ENCODE measurements around the gene TENM4.

The TENM4 gene

GRCh38 chr11:79047980-79048379 lies 392.9 kb downstream of the TENM4 start:
- in situ Hi-C loops (cut with HindIII; ENCODE audit: low pct_ligation_motif_present, low pct_unique_long_range_greater_than_20kb, low sequenced_read_pairs): no loop called here
- DNase-seq: no peak

DNA sequence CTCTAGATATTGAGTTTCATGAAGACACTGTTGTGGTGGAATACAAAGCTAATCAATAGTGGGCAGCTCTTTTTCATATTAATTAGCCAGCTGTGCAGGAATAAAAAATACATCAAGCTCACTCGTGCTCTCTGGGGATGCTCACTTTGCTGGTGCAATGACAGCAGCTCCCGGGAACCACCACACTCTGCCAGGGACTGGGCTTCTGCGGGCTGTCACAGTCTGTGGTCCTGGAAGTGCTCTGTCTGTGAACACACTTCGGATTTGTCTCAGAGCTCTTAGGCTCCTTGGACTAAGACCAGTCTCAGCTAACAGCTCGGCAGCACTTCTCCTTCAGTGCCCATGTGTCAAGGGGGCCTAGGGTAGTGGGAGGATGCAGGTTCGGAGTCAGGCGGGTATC lies 393.5 kb downstream of the TENM4 start:
- no peak for DNase-seq
- in situ Hi-C loops (cut with HindIII; ENCODE audit: low pct_ligation_motif_present, low pct_unique_long_range_greater_than_20kb, low sequenced_read_pairs): no loop called here

- no peak for DNase-seq
- in situ Hi-C loops (cut with HindIII; ENCODE audit: low pct_ligation_motif_present, low pct_unique_long_range_greater_than_20kb, low sequenced_read_pairs): no loop called here
These were observed 394.5 kb downstream of the TENM4 start for GRCh38 chr11:79046366-79046765.

DNA sequence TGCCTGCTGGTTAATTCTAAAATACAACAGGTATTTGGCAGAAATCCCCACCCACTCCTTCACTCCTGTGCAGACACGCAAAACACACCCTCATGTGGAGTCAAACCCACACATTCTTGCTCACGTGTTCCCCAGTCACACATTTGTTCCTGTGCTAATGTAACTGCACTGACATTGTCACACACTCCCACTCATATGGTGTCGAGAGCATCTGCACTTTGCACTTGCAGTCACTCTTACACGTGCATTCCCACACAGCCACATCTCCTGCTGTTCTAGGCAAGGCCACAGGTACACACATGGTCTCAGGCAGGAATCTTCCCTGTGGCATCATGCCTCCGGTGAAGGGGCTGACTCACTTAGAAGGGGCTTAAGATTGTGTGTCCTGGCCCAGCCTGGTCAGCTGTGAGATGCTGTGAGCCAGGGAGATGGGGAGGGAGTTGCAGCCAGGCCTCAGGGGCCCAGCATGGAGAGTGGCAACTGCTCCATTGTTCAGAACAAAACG lies 395.0 kb downstream of the TENM4 start:
- peak; percentile 3 for DNase-seq
- in situ Hi-C loops (cut with HindIII; ENCODE audit: low pct_ligation_motif_present, low pct_unique_long_range_greater_than_20kb, low sequenced_read_pairs): no loop called here

- in situ Hi-C loops (cut with HindIII; ENCODE audit: low pct_ligation_motif_present, low pct_unique_long_range_greater_than_20kb, low sequenced_read_pairs): no loop called here
These were observed 395.6 kb downstream of the TENM4 start for GRCh38 chr11:79045018-79045799.

DNA sequence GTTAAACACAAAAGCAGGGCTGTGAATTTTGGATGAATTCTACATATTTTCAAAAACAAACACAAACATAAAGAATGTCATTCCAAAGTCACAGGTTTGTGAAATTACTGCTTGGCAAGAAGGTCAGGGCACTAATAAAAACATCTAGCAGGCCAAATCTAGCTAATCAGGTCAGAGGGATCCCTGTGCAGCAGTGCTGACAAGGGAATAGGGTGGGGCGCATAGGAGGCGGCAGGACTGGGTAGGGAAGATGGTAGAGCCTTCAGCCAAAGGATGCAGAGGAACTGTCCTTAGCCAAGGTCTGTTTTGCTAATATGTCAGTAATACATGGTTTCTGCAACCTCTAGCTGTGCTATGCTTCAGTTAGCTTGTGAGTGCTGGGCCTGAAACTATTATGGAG lies 396.6 kb downstream of the TENM4 start:
- in situ Hi-C loops (cut with HindIII; ENCODE audit: low pct_ligation_motif_present, low pct_unique_long_range_greater_than_20kb, low sequenced_read_pairs): no loop called here
- DNase-seq: no peak

More at GRCh38 chr11:79045018-79045799, 395.6 kb downstream of the TENM4 start:
- DNase-seq: peak; percentile 17

- no peak for DNase-seq
- in situ Hi-C loops (cut with HindIII; ENCODE audit: low pct_ligation_motif_present, low pct_unique_long_range_greater_than_20kb, low sequenced_read_pairs): no loop called here
These were observed 397.1 kb downstream of the TENM4 start for GRCh38 chr11:79043726-79044125.

- in situ Hi-C loops (cut with HindIII; ENCODE audit: low pct_ligation_motif_present, low pct_unique_long_range_greater_than_20kb, low sequenced_read_pairs): no loop called here
- no peak for DNase-seq
These were observed 398.0 kb downstream of the TENM4 start for GRCh38 chr11:79042824-79043223.

GRCh38 chr11:79040348-79040747 lies 400.5 kb downstream of the TENM4 start:
- no peak for DNase-seq
- in situ Hi-C loops (cut with HindIII; ENCODE audit: low pct_ligation_motif_present, low pct_unique_long_range_greater_than_20kb, low sequenced_read_pairs): no loop called here

DNA sequence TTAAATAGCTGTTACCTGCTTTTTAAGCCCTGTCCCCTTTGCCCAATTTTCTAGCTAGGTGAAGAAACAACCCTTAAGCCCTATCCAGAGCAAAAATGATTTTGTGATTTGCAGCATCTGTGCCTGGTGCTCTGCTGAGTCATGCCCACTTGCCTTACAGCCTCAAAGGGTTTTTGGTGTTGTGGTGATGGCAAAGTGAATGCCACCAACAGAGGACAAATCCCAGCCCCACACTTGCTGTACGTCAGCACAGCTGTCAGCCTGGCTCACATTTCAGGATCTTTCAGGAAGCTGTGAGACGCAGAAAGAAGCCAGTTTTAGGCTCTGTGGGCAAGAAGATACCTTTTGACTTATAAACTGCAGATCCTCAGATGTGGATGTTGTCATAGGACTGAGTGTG lies 401.7 kb downstream of the TENM4 start:
- no peak for DNase-seq
- in situ Hi-C loops (cut with HindIII; ENCODE audit: low pct_ligation_motif_present, low pct_unique_long_range_greater_than_20kb, low sequenced_read_pairs): no loop called here

DNA sequence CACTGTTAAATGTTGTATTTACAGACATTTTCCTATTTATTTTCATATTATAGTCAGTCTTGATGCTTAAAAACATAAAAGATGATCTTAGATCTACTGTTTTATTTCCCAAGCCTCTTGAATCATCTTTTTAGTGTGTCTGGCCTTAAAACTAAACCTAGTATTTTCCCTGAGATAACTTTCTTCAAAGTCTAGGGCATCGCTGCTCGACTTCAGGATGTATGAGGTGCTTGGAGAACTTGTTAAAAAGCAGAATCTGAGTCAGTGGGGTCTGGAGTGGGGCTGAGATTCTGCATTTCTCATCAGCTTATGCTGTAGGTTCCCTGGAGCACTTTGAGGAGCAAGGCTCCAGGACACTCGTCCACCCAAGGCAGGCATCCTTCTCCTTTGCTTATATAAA lies 404.9 kb downstream of the TENM4 start:
- in situ Hi-C loops (cut with HindIII; ENCODE audit: low pct_ligation_motif_present, low pct_unique_long_range_greater_than_20kb, low sequenced_read_pairs): no loop called here
- no peak for DNase-seq

GRCh38 chr11:79033833-79034232 lies 407.0 kb downstream of the TENM4 start:
- DNase-seq: no peak
- in situ Hi-C loops (cut with HindIII; ENCODE audit: low pct_ligation_motif_present, low pct_unique_long_range_greater_than_20kb, low sequenced_read_pairs): no loop called here

DNA sequence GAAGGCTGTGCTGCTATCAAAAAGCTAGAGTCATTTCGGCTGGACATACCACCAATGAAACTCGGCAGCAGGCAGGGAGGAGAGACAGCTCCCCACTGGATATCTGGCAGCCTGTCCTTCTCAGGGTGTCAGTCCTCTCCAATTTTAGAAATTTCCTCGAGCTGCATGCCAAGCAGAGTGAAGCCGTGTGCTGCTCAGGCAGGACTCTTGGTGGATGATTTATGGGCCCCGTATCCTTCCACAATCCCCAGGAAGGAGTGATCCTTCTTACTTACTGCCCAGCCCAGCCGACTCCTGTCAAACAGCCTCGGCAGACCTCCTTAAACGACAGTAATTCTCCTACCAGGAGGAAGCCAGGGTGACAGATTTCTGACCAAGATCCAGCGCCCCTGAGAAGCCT lies 410.4 kb downstream of the TENM4 start:
- DNase-seq: no peak
- in situ Hi-C loops (cut with HindIII; ENCODE audit: low pct_ligation_motif_present, low pct_unique_long_range_greater_than_20kb, low sequenced_read_pairs): no loop called here

DNA sequence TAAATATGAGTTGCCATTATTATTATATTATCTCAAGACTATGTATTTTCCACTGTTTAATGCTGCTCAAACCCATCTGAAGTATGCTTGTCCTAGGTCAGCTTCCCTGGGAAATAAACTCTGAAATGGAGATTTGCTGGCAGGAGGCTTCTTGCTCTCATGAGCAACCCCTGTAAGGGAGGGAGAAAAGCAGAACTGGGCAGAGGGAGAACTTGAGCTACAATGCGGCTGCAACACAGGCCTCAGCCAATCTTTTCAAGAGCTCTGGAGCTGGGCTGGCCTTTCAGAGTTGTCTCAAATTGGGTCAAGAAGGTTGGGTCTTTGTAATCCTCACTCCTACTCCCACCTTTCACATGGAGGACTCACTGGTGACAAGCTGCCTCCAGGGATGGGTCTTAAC lies 412.6 kb downstream of the TENM4 start:
- in situ Hi-C loops (cut with HindIII; ENCODE audit: low pct_ligation_motif_present, low pct_unique_long_range_greater_than_20kb, low sequenced_read_pairs): no loop called here
- no peak for DNase-seq

- DNase-seq: no peak
- in situ Hi-C loops (cut with HindIII; ENCODE audit: low pct_ligation_motif_present, low pct_unique_long_range_greater_than_20kb, low sequenced_read_pairs): no loop called here
These were observed 413.9 kb downstream of the TENM4 start for GRCh38 chr11:79026803-79027445.

GRCh38 chr11:79025622-79026021 lies 415.2 kb downstream of the TENM4 start:
- DNase-seq: no peak
- in situ Hi-C loops (cut with HindIII; ENCODE audit: low pct_ligation_motif_present, low pct_unique_long_range_greater_than_20kb, low sequenced_read_pairs): no loop called here

- no peak for DNase-seq
- in situ Hi-C loops (cut with HindIII; ENCODE audit: low pct_ligation_motif_present, low pct_unique_long_range_greater_than_20kb, low sequenced_read_pairs): no loop called here
These were observed 415.7 kb downstream of the TENM4 start for GRCh38 chr11:79025097-79025496.

DNA sequence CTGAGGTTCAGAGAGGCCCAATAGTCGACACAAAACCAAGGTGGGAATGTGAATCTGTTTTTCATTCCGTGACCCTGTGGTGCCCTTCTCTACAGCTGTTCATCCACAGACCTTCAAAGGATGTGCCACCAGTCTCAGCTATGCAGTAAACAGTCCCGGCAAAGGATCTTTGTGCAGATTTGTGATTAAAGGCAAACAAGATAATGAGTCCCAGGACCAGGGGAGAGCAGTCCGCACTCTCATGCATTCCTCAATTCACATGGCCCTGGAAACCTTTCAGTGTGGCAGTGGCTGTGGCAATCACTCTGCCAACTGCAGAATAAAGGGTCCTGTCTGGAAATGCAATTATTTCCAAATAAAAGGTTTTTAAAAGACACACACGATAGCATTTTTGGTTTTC lies 418.6 kb downstream of the TENM4 start:
- no peak for DNase-seq
- in situ Hi-C loops (cut with HindIII; ENCODE audit: low pct_ligation_motif_present, low pct_unique_long_range_greater_than_20kb, low sequenced_read_pairs): no loop called here

GRCh38 chr11:79021601-79022000 lies 419.2 kb downstream of the TENM4 start:
- in situ Hi-C loops (cut with HindIII; ENCODE audit: low pct_ligation_motif_present, low pct_unique_long_range_greater_than_20kb, low sequenced_read_pairs): no loop called here
- no peak for DNase-seq

DNA sequence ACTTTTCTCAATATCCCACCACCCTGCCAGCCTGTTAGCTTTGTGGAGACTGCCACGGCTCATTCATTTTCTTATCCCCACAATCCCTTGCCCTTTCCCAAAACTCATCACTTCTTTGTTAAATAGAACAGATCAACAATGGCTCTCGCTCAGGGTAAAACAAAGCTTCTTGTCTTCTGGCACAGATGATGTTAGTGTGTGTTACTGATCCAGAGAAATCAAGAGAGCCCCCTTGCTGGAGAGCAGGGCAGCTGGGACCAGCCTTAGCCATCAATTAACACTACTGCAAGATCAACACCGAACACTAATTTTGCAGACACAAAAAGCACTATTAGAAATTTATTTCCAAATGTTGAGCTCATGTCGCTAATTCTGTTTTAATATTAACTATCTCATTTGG lies 420.9 kb downstream of the TENM4 start:
- in situ Hi-C loops (cut with HindIII; ENCODE audit: low pct_ligation_motif_present, low pct_unique_long_range_greater_than_20kb, low sequenced_read_pairs): no loop called here
- DNase-seq: no peak

Measured in ACHN (cell line).